C4-2B (cell line): ENCODE data around the gene KIF4A.

Source experiments
- ZFX ChIP-seq: fragments of 450-650 bp; IDR thresholded peaks from 2 replicates; pipeline ENCODE4 v1.6.1; 2017
- TF ChIP-seq, protein P1 (sequence below): fragments of 450-650 bp; conservative IDR thresholded peaks from 2 replicates; pipeline ENCODE4 v1.5.1; 2017; ENCODE audit warnings: mild to moderate bottlenecking

DNA sequence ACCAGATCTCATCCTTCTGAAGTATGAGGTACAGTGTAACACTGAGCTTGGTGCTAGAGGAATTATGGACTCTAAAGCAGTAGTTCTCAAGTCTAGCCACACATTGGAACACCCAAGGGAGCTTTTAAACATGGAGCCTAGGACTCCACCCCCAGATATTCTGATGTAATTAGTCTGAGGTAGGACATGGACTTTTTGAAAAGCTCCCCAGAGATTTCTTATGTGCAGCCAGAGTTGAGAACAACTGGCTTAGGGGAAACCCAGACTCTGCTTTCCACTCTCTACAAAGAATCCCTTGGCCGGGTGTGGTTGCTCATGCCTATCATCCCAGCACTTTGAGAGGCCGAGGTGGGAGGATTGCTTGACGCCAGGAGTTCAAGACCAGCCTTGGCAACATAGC lies 121.6 kb downstream of the KIF4A start:
- TF ChIP-seq, protein P1, sequence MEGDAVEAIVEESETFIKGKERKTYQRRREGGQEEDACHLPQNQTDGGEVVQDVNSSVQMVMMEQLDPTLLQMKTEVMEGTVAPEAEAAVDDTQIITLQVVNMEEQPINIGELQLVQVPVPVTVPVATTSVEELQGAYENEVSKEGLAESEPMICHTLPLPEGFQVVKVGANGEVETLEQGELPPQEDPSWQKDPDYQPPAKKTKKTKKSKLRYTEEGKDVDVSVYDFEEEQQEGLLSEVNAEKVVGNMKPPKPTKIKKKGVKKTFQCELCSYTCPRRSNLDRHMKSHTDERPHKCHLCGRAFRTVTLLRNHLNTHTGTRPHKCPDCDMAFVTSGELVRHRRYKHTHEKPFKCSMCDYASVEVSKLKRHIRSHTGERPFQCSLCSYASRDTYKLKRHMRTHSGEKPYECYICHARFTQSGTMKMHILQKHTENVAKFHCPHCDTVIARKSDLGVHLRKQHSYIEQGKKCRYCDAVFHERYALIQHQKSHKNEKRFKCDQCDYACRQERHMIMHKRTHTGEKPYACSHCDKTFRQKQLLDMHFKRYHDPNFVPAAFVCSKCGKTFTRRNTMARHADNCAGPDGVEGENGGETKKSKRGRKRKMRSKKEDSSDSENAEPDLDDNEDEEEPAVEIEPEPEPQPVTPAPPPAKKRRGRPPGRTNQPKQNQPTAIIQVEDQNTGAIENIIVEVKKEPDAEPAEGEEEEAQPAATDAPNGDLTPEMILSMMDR, result no peak
- no peak for TF ChIP-seq ZFX
